ENCODE results near the gene LNX1. TPM values are rescaled to one million over a fixed set of nuclear protein-coding genes. Genes with fewer than 3 reads are reported as not detected.

The LNX1 gene
- total RNA-seq, 4 donors from 2014 or later = 14.5 to 41.0 (median 22.9) TPM

DNA sequence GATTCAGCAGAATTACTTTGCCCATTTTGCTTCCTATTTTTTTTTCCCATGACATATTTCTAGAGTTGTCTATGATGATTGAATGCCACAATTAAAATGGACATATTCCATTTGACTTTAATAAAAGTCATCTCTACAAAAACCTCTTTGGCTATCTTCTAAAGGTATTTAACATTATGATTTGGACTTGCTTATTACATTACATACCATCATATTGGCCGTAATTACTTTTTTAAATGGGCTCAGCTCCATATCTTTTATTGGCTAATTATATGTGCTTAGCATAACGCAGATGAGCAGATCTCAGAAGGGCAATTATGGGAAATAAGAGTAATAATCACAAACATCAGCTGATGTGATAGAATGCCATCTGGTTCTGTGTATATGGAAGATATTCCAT is 4.5 kb upstream of the LNX1 start:
- Histone ChIP-seq H3K9me3 (no peaks in the 10 kb centered on the region), H3K27me3 (peaks cover 0 to 5% (median 0%) of the 10 kb centered on the region in 4 donors), H3K4me3 (no peak overlapping the region), H3K27ac (peak overlapping the region in 3 of 4 donors; percentile 53 to 92 (median 58)), H3K36me3 (no peaks in the 10 kb centered on the region), H3K4me1 (peaks cover 6 to 67% (median 8%) of the 10 kb centered on the region in 3 donors)
- DNase-seq = no peak
- 52 to 93% methylated on average over 2 of the region's 2 CpGs for WGBS, 2 donors
- intact Hi-C loops (cut with DNase I) = no loop called here
- TF ChIP-seq POLR2A (IDR thresholded peaks at IDR 0.05) = no peak
- TF ChIP-seq, protein P1, sequence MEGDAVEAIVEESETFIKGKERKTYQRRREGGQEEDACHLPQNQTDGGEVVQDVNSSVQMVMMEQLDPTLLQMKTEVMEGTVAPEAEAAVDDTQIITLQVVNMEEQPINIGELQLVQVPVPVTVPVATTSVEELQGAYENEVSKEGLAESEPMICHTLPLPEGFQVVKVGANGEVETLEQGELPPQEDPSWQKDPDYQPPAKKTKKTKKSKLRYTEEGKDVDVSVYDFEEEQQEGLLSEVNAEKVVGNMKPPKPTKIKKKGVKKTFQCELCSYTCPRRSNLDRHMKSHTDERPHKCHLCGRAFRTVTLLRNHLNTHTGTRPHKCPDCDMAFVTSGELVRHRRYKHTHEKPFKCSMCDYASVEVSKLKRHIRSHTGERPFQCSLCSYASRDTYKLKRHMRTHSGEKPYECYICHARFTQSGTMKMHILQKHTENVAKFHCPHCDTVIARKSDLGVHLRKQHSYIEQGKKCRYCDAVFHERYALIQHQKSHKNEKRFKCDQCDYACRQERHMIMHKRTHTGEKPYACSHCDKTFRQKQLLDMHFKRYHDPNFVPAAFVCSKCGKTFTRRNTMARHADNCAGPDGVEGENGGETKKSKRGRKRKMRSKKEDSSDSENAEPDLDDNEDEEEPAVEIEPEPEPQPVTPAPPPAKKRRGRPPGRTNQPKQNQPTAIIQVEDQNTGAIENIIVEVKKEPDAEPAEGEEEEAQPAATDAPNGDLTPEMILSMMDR (IDR thresholded peaks at IDR 0.05) = no peak

DNA sequence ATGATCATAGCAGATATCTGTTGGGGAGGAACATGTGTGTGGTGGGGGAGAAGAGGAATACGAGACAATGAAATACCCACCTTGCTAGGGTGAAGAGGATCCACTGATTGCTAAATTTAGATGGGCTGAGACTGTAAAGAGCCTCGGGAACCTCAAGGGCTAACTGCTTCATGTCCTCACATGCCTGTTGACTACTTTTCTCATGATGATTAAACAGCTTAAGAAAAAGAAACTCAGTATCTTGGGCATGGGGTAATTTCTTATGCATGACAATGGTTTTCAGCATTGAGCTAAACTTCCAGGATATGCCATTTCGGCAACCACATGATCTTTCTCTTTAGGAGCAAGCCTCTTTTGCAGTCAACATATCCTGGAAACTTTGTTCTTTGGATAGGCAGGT is 3.9 kb upstream of the LNX1 start:
- Histone ChIP-seq H3K4me1 (peaks cover 6 to 72% (median 8%) of the 10 kb centered on the region in 3 donors), H3K27me3 (peaks cover 0 to 5% (median 0%) of the 10 kb centered on the region in 4 donors), H3K27ac (peak overlapping the region; percentile 36 to 92 (median 56)), H3K9me3 (no peaks in the 10 kb centered on the region), H3K36me3 (no peaks in the 10 kb centered on the region), H3K4me3 (no peak overlapping the region)
- intact Hi-C loops (cut with DNase I) = no loop called here
- no peak for DNase-seq
- TF ChIP-seq, protein P1 (IDR thresholded peaks at IDR 0.05) = no peak
- no peak for TF ChIP-seq POLR2A (IDR thresholded peaks at IDR 0.05)
- 26 to 50% methylated on average over 3 of the region's 3 CpGs for WGBS, 2 donors

DNA sequence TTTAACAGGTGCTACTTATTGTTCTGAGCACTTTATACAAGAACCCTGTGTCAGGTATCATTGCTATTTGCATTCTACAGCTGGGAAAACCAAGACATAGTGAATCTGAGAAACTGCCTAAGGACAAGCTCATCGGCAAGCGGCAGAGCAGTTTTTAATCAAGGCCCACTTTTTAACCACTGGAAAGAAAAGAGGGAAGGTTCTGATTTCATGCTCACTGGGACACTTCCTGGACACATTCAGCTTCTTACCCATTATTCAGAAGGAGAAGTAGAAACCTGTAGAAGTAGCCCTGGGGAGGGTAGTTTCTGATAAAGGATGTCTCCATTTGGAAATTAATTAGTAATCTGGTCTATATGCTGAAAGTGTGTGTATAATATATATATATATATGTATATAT is 2.5 kb upstream of the LNX1 start:
- Histone ChIP-seq H3K4me3 (no peak overlapping the region), H3K27ac (peak overlapping the region; percentile 79 to 92 (median 80)), H3K9me3 (no peaks in the 10 kb centered on the region), H3K27me3 (peaks cover 0 to 5% (median 0%) of the 10 kb centered on the region in 4 donors), H3K36me3 (no peaks in the 10 kb centered on the region), H3K4me1 (peaks cover 6 to 80% (median 8%) of the 10 kb centered on the region in 3 donors)
- 45% methylated on average over 2 of the region's 2 CpGs for WGBS, 2 donors
- TF ChIP-seq POLR2A (IDR thresholded peaks at IDR 0.05) = no peak
- TF ChIP-seq, protein P1 (IDR thresholded peaks at IDR 0.05) = no peak
- DNase-seq = no peak
- intact Hi-C loops (cut with DNase I) = no loop called here

DNA sequence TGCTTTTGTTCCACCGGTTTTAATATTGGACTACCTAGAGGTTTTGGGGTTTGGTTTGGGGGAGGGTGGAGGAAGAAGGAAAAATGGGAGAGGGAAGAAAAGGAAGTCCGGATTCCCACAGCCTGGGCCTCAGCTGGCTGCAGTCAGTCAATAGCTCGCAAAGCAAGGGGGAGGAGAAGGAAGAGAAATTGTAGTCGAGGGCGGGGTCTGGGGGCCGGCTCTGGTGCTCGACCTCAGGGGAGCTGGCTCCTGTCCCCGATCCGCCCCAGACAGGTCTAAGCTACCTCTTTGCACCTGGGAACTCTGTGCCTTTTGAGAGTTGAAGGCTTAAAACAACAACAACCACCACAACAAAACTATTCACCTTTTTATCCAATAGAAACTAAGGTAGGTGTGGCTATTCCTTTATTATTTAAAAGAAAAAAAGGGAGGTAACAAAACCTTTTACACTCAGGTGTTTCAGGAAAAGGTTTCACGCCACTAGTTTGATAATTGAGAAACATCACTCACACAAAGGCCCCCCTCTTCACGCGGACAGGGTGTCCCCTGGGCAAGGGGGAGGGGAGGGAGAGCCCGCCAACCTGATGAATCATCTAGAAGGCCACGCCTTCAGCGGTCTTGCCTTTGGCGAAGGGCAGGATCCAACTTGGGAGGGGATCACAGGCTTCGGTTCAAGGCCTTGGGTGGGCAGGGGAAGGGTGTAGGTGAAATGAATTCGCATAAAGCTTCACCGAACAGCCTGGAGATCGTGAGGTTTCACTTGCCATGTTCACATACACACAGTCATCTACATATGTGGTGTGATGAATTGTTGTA is 1.6 kb upstream of the LNX1 start:
- intact Hi-C loops (cut with DNase I) = no loop called here
- H3K4me3 ChIP-seq = peak overlapping the region; percentile 3 to 43 (median 31)
- no peaks in the 10 kb centered on the region for H3K36me3 ChIP-seq
- H3K27ac ChIP-seq = peak overlapping the region; percentile 79 to 92 (median 80)
- no peak for DNase-seq
- H3K4me1 ChIP-seq = peaks cover 6 to 77% (median 8%) of the 10 kb centered on the region in 3 donors
- TF ChIP-seq, protein P1 (IDR thresholded peaks at IDR 0.05) = no peak
- no peak for TF ChIP-seq POLR2A (IDR thresholded peaks at IDR 0.05)
- WGBS, 2 donors = 23 to 24% methylated on average over 19 to 20 of the region's 20 CpGs
- peaks cover 0 to 5% (median 0%) of the 10 kb centered on the region in 4 donors for H3K27me3 ChIP-seq
- no peaks in the 10 kb centered on the region for H3K9me3 ChIP-seq

DNA sequence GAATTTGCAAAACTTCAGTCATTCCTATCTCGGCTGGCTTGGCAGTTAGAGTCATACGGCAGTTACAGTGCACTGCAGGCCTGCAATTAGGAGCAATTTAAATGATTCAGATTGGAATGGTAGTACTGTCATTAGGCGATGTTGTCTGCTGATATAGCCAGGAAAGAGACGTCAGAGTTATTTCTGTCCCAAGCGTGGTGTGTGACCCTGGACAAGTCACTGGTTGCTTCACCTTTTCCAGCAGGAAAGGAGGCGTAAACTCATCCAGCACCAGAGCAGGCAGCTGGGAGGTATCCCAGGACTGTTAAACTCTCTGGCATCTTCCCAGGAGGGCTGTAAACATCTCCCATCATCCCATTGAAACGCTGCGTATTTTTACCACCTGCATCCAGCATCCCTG is 836 bp upstream of the LNX1 start:
- peak overlapping the region; percentile 3 to 57 (median 44) for H3K4me3 ChIP-seq
- no peaks in the 10 kb centered on the region for H3K9me3 ChIP-seq
- H3K4me1 ChIP-seq = peaks cover 6 to 71% (median 8%) of the 10 kb centered on the region in 3 donors
- intact Hi-C loops (cut with DNase I) = no loop called here
- no peak for DNase-seq
- H3K27ac ChIP-seq = peak overlapping the region; percentile 79 to 92 (median 80)
- TF ChIP-seq, protein P1 (IDR thresholded peaks at IDR 0.05) = no peak
- no peak for TF ChIP-seq POLR2A (IDR thresholded peaks at IDR 0.05)
- 27 to 55% methylated on average over 8 of the region's 8 CpGs for WGBS, 2 donors
- H3K36me3 ChIP-seq = no peaks in the 10 kb centered on the region
- peaks cover 0 to 5% (median 0%) of the 10 kb centered on the region in 4 donors for H3K27me3 ChIP-seq
